ENCODE data around the gene OFD1. TPM values are rescaled to one million over a fixed set of nuclear protein-coding genes. Genes with fewer than 3 reads are reported as not detected.

Gene OFD1, protein sequence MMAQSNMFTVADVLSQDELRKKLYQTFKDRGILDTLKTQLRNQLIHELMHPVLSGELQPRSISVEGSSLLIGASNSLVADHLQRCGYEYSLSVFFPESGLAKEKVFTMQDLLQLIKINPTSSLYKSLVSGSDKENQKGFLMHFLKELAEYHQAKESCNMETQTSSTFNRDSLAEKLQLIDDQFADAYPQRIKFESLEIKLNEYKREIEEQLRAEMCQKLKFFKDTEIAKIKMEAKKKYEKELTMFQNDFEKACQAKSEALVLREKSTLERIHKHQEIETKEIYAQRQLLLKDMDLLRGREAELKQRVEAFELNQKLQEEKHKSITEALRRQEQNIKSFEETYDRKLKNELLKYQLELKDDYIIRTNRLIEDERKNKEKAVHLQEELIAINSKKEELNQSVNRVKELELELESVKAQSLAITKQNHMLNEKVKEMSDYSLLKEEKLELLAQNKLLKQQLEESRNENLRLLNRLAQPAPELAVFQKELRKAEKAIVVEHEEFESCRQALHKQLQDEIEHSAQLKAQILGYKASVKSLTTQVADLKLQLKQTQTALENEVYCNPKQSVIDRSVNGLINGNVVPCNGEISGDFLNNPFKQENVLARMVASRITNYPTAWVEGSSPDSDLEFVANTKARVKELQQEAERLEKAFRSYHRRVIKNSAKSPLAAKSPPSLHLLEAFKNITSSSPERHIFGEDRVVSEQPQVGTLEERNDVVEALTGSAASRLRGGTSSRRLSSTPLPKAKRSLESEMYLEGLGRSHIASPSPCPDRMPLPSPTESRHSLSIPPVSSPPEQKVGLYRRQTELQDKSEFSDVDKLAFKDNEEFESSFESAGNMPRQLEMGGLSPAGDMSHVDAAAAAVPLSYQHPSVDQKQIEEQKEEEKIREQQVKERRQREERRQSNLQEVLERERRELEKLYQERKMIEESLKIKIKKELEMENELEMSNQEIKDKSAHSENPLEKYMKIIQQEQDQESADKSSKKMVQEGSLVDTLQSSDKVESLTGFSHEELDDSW
- 10 to 100 TPM; 22.9 to 25.3 TPM for total RNA-seq

DNA sequence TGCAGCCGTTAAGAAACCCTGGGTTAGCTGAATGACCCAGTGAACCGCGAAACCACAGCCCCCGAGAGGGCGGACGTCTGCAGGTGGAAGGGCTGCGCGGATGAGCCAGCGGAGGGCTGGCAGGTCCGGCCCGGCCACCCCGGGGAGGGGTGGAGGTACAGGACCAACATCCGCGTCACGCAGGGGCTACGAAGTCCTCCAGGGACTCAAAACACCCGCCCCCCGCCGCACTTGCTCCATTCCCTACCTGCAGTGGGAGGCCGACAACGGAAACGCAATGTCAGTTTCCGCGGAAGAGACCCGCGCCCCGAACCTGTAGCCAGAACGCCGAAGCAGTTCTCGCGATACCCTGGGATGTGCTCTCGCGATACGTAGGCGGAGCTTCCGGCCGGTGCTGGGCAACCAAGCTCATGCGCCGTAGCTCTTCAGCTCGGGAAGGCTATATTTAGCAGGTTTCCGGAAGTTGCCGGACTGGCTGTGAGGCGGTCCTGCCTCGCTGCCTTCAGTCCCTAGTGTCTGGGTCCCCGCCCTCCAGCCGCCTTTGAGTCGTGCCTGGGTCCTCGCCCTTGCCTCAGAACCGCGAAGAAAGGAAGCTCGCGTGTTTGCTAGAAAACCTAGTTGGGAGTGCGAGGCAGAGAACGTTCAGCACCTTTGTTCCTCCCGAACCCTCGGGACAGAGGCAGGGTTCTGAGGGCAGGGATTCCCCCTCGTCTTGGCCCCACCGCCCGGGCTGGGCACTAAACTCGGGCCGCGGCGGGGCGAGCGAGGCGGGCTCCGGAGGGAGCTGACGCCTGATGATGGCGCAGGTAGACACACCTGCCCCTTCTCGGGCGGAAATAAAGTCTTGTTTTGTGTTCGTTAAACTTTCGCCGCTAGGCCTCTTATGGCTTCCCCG, at the start of gene OFD1, which contains the start of gene TRAPPC2:
OFD1 (plus strand) TSS at position 471 of the 895 bp plus-strand sequence; CDS start at position 795, 324 bp downstream.
TRAPPC2 (minus strand) TSS at position 343 of the 895 bp plus-strand sequence. CDS start 14,657 bp downstream, outside the sequence.
- CTCF ChIA-PET: interaction anchor here (0.9 to 1.6 kb wide), 5 partner anchors 43 to 296 kb away, joined by 3 to 6 read pairs (median 3); partner anchors contain the start of gene GEMIN8

DNA sequence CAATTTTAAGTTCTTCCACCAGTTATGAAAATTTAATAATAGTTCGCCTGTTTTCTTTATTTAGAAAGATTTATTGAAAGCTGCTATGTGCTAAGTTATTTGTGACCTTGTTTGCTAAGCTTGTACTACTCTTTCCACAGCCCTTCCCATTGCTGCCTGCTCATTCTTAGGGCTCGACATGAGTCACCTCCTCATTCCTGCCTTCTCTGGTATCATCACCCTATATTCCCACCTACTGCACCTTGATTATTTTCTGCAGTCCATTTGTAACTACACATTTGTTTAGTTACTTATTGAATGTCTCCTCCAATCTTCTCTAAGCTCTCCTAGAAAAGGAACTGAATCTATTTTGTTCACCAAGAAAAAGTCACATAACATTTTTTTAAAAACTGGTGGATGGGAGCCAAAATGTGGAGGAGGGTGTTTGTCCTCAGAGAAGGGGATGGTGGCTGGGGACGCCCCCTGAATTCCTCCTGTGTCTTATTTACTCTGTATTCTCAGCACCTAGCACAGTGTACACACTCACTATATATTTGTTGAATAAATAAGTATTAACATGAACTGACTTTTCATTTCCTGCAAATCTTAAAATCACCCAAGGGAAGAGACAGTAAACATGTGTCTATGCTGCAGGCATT, 49.3 kb upstream of the OFD1 start:
- CTCF ChIA-PET: interaction anchor here (0.8 kb wide), 1 partner anchor 19 kb away, joined by 3 read pairs; no protein-coding TSS in a partner anchor
- POLR2A ChIA-PET: interaction anchor here (0.6 to 1.6 kb wide), 2 partner anchors 50 to 1654 kb away, joined by 3 read pairs; partner anchors contain the start of gene OFD1

More for the DNA sequence above, at the start of gene OFD1, which contains the start of gene TRAPPC2:
- POLR2A ChIA-PET: interaction anchor here (0.6 to 1.6 kb wide), 9 partner anchors 8 to 82 kb away, joined by 3 to 8 read pairs (median 5); partner anchors contain the start of genes RAB9A and TCEANC

- ChIA-PET POLR2A (interaction anchor here (1.8 to 1.9 kb wide), 2 partner anchors 25 to 47 kb away, joined by 7 to 9 read pairs; partner anchors contain the start of genes OFD1 and TRAPPC2), CTCF (interaction anchor here (1.6 to 1.9 kb wide), 2 partner anchors 18 to 48 kb away, joined by 5 to 6 read pairs; partner anchors contain the start of genes OFD1 and TRAPPC2)
These were observed 47.3 kb upstream of the OFD1 start for GRCh38 chrX:13687203-13687602.

- ChIA-PET POLR2A (interaction anchor here (1.0 to 1.9 kb wide), 5 partner anchors 9 to 49 kb away, joined by 3 to 9 read pairs (median 5); partner anchors contain the start of genes OFD1 and TRAPPC2), CTCF (interaction anchor here (1.6 kb wide), 1 partner anchor 47 kb away, joined by 6 read pairs; the partner anchor contains the start of genes OFD1 and TRAPPC2)
These were observed 46.1 kb upstream of the OFD1 start for GRCh38 chrX:13688384-13688957.

- ChIA-PET CTCF (interaction anchor here (1.6 kb wide), 1 partner anchor 46 kb away, joined by 6 read pairs; the partner anchor contains the start of genes OFD1 and TRAPPC2), POLR2A (interaction anchor here (0.6 to 1.9 kb wide), 6 partner anchors 9 to 607 kb away, joined by 3 to 9 read pairs (median 4); partner anchors contain the start of genes OFD1 and TRAPPC2)
These were observed 45.4 kb upstream of the OFD1 start, which contains the start of gene RAB9A for GRCh38 chrX:13688958-13689740. Gene RAB9A, plus strand, starts transcription at chrX:13689128. Its CDS starts 19,619 bp downstream, at chrX:13708747.

- POLR2A ChIA-PET: interaction anchor here (0.6 to 1.5 kb wide), 5 partner anchors 8 to 608 kb away, joined by 3 to 6 read pairs (median 4); partner anchors contain the start of genes OFD1 and TRAPPC2
- CTCF ChIA-PET: interaction anchor here (0.7 kb wide), 1 partner anchor 769 kb away, joined by 4 read pairs; no protein-coding TSS in a partner anchor
These were observed 44.8 kb upstream of the OFD1 start for GRCh38 chrX:13689741-13690211.

- ChIA-PET CTCF (interaction anchor here (0.7 to 0.8 kb wide), 2 partner anchors 44 to 341 kb away, joined by 3 read pairs; partner anchors contain the start of genes OFD1 and TRAPPC2), POLR2A (interaction anchor here (0.6 to 1.0 kb wide), 2 partner anchors 20 to 22 kb away, joined by 3 read pairs; no protein-coding TSS in a partner anchor)
These were observed 43.7 kb upstream of the OFD1 start for GRCh38 chrX:13690836-13691235.

- CTCF ChIA-PET: interaction anchor here (0.7 to 0.8 kb wide), 2 partner anchors 43 to 340 kb away, joined by 3 read pairs; partner anchors contain the start of genes OFD1 and TRAPPC2
- POLR2A ChIA-PET: interaction anchor here (1.0 kb wide), 1 partner anchor 23 kb away, joined by 3 read pairs; no protein-coding TSS in a partner anchor
These were observed 42.6 kb upstream of the OFD1 start for GRCh38 chrX:13691841-13692371.

- POLR2A ChIA-PET: no interaction called here
- CTCF ChIA-PET: no interaction called here
These were observed 41.7 kb upstream of the OFD1 start for GRCh38 chrX:13692771-13693231.

GRCh38 chrX:13693341-13693961, 41.1 kb upstream of the OFD1 start:
- ChIA-PET POLR2A (no interaction called here), CTCF (interaction anchor here (0.8 kb wide), 1 partner anchor 31 kb away, joined by 3 read pairs; no protein-coding TSS in a partner anchor)

- CTCF ChIA-PET: no interaction called here
- POLR2A ChIA-PET: no interaction called here
These were observed 40.2 kb upstream of the OFD1 start for GRCh38 chrX:13694359-13694758.

- ChIA-PET CTCF (no interaction called here), POLR2A (no interaction called here)
These were observed 39.6 kb upstream of the OFD1 start for GRCh38 chrX:13694983-13695382.

- CTCF ChIA-PET: no interaction called here
- POLR2A ChIA-PET: no interaction called here
These were observed 38.9 kb upstream of the OFD1 start for GRCh38 chrX:13695601-13696115.

GRCh38 chrX:13697455-13697854, 37.1 kb upstream of the OFD1 start:
- CTCF ChIA-PET: interaction anchor here (0.5 kb wide), 1 partner anchor 20 kb away, joined by 4 read pairs; no protein-coding TSS in a partner anchor
- POLR2A ChIA-PET: interaction anchor here (0.7 kb wide), 2 partner anchors 9 to 33 kb away, joined by 5 read pairs; partner anchors contain the start of gene RAB9A
